HCT116 (cell line): ENCODE results near the gene NUBPL. TPM values are rescaled to one million over a fixed set of nuclear protein-coding genes. Genes with fewer than 3 reads are reported as not detected.

Experiments used
- ATAC-seq: fragments of 200-7000 bp; cut with Tn5 transposase; 2 replicates; pipeline ENCODE4 v1.9.1; 2020; ENCODE audit warnings: mild to moderate bottlenecking, moderate library complexity
- BruUV-seq: library from RNA; stranded (reverse); fragments of 400-500 nt; replicated peaks from 2 replicates; lab custom pipeline; 2021; lab: Mats Ljungman, UMichigan
- CTCF ChIA-PET: fragments of 300-600 bp; sonication (Branson Sonifier 250); formaldehyde crosslinking; loops from one replicate; lab custom pipeline; 2021; ENCODE audit warnings: antibody characterized with exemption; lab: Charles Lee
- POLR2A ChIA-PET: fragments of 300-600, 350-600 bp; sonication (Branson Sonifier 250); formaldehyde crosslinking; loops from one replicate; lab custom pipeline; 2021; ENCODE audit warnings: antibody characterized with exemption; lab: Charles Lee
- RAD21 ChIA-PET, 2 experiments: fragments of 300-600 bp; sonication (Branson Sonifier 250); formaldehyde crosslinking; loops; one replicate each; lab custom pipeline; 2023; ENCODE audit warnings: low total read pairs in 2 of 2; ENCODE audit not compliant: uncharacterized antibody in 2 of 2, unreplicated experiment in 2 of 2, low non-redundant PET in 1 of 2; lab: Charles Lee
- DNase-seq: peaks from one replicate; pipeline ENCODE4 v3.0.0-alpha.2; 2010; ENCODE audit warnings: low read depth, low spot score
- H2AFZ ChIP-seq: fragments of 200-600 bp; shearing (Covaris generic), sonication (generic); 2 replicates; pipeline ENCODE4 v1.6.1; 2017; ENCODE audit warnings: low read depth, mixed run types, mixed read lengths, antibody characterized with exemption, low read length; ENCODE audit not compliant: poor library complexity, severe bottlenecking
- H3K27ac ChIP-seq: 2 replicates; pipeline ENCODE4 v1.5.1; 2012; ENCODE audit warnings: low read depth, low read length
- H3K27me3 ChIP-seq: fragments of 200-600 bp; sonication (generic); 2 replicates; pipeline ENCODE4 v1.6.1; 2016; ENCODE audit warnings: mixed run types, low read length, mixed read lengths; ENCODE audit not compliant: insufficient read depth
- H3K36me3 ChIP-seq, 2 experiments: fragments of 200-500 bp in 1 of 2; fragments of 200-600 bp in 1 of 2; sonication (Bioruptor generic) in 1 of 2; sonication (generic) in 1 of 2; 2 replicates each; pipeline versions ENCODE4 v1.5.1 to v1.6.1; 2014 to 2016; ENCODE audit warnings: low read length in 2 of 2, inconsistent platforms in 1 of 2, mixed read lengths in 1 of 2, mixed run types in 1 of 2; ENCODE audit not compliant: insufficient read depth in 2 of 2, control insufficient read depth in 1 of 2
- H3K4me1 ChIP-seq, 2 experiments: fragments of 200-600 bp in 1 of 2; sonication (generic) in 1 of 2; 2 replicates each; pipeline versions ENCODE4 v1.5.1 to v1.6.1; 2012 to 2017; ENCODE audit warnings: low read length in 2 of 2, inconsistent platforms in 1 of 2, mild to moderate bottlenecking in 1 of 2, mixed read lengths in 1 of 2, mixed run types in 1 of 2, moderate library complexity in 1 of 2; ENCODE audit not compliant: insufficient read depth in 2 of 2, control insufficient read depth in 1 of 2
- H3K4me2 ChIP-seq: fragments of 200-600 bp; sonication (generic); 2 replicates; pipeline ENCODE4 v1.6.1; 2017; ENCODE audit warnings: mixed run types, low read length, mixed read lengths
- H3K4me3 ChIP-seq, 2 experiments: fragments of 200-600 bp in 1 of 2; sonication (generic) in 1 of 2; replicated peaks in 1 of 2; 2 replicates each; pipeline ENCODE4 v1.5.1; 2011 to 2016; ENCODE audit warnings: low read length in 2 of 2, control low read depth in 1 of 2, low read depth in 1 of 2, mild to moderate bottlenecking in 1 of 2, mixed read lengths in 1 of 2, mixed run types in 1 of 2
- H3K79me2 ChIP-seq: fragments of 200-600 bp; sonication (generic); 2 replicates; pipeline ENCODE4 v1.6.1; 2017; ENCODE audit warnings: mild to moderate bottlenecking, mixed run types, low read length, moderate library complexity, mixed read lengths; ENCODE audit not compliant: insufficient read depth
- H3K9ac ChIP-seq: fragments of 200-600 bp; sonication (generic); 2 replicates; pipeline ENCODE4 v1.6.1; 2016; ENCODE audit warnings: low read length, mixed read lengths
- H3K9me2 ChIP-seq: fragments of 200-600 bp; sonication (generic), shearing (Covaris generic); 2 replicates; pipeline ENCODE4 v1.6.1; 2017; ENCODE audit warnings: mixed run types, mild to moderate bottlenecking, moderate library complexity; ENCODE audit not compliant: insufficient read depth
- H3K9me3 ChIP-seq, 2 experiments: fragments of 200-500 bp in 1 of 2; fragments of 200-600 bp in 1 of 2; sonication (Bioruptor generic) in 1 of 2; sonication (generic) in 1 of 2; 2 replicates each; pipeline ENCODE4 v1.6.1; 2014 to 2017; ENCODE audit warnings: low read length in 2 of 2, mixed read lengths in 2 of 2, inconsistent platforms in 1 of 2, low read depth in 1 of 2, mild to moderate bottlenecking in 1 of 2, mixed run types in 1 of 2, moderate library complexity in 1 of 2; ENCODE audit not compliant: control insufficient read depth in 1 of 2, insufficient read depth in 1 of 2
- H4K20me1 ChIP-seq: fragments of 200-600 bp; sonication (generic), shearing (Covaris generic); 2 replicates; pipeline ENCODE4 v1.6.1; 2017; ENCODE audit warnings: mixed run types, mild to moderate bottlenecking, moderate library complexity; ENCODE audit not compliant: insufficient read depth
- ATF3 ChIP-seq: IDR thresholded peaks from 2 replicates; pipeline ENCODE4 v1.6.1; 2012
- CBX3 ChIP-seq: IDR thresholded peaks from 2 replicates; pipeline ENCODE4 v1.6.1; 2012; ENCODE audit warnings: low read depth
- CEBPB ChIP-seq: IDR thresholded peaks from 2 replicates; pipeline ENCODE4 v1.6.1; 2012; ENCODE audit warnings: low read depth
- EGR1 ChIP-seq: IDR thresholded peaks from 2 replicates; pipeline ENCODE4 v1.6.1; 2012; ENCODE audit warnings: low read depth
- EZH2 ChIP-seq: fragments of 200-600 bp; sonication (generic); IDR thresholded peaks from 2 replicates; pipeline ENCODE4 v1.6.1; 2017; ENCODE audit warnings: antibody characterized with exemption, mixed run types
- EZH2phosphoT487 ChIP-seq: fragments of 200-600 bp; IDR thresholded peaks from 2 replicates; pipeline ENCODE4 v1.6.1; 2018; ENCODE audit warnings: antibody characterized with exemption, borderline replicate concordance
- FOSL1 ChIP-seq: IDR thresholded peaks from 2 replicates; pipeline ENCODE4 v1.6.1; 2012; ENCODE audit warnings: low read depth
- JUND ChIP-seq: IDR thresholded peaks from 2 replicates; pipeline ENCODE4 v1.6.1; 2012
- POLR2A ChIP-seq: IDR thresholded peaks from 2 replicates; pipeline ENCODE4 v1.7.0; 2011; ENCODE audit warnings: borderline replicate concordance; ENCODE audit not compliant: insufficient read depth, insufficient read length; ENCODE audit errors: extremely low read depth
- POLR2AphosphoS5 ChIP-seq: IDR thresholded peaks from 2 replicates; pipeline ENCODE4 v1.6.1; 2011; ENCODE audit warnings: mild to moderate bottlenecking, low read depth, low read length, moderate library complexity
- RAD21 ChIP-seq: IDR thresholded peaks from 2 replicates; pipeline ENCODE4 v1.6.1; 2012; ENCODE audit warnings: low read depth, mild to moderate bottlenecking
- REST ChIP-seq: IDR thresholded peaks from 2 replicates; pipeline ENCODE4 v1.6.1; 2012; ENCODE audit warnings: low read depth
- SIN3A ChIP-seq: IDR thresholded peaks from 2 replicates; pipeline ENCODE4 v1.6.1; 2012; ENCODE audit warnings: low read depth
- SP1 ChIP-seq: IDR thresholded peaks from 2 replicates; pipeline ENCODE4 v1.6.1; 2012; ENCODE audit warnings: low read depth
- SRF ChIP-seq: IDR thresholded peaks from 2 replicates; pipeline ENCODE4 v1.6.1; 2012; ENCODE audit warnings: low read depth
- TCF7L2 ChIP-seq: IDR thresholded peaks from 2 replicates; pipeline ENCODE4 v1.7.0; 2011; ENCODE audit warnings: borderline replicate concordance, inconsistent platforms; ENCODE audit not compliant: insufficient read depth, insufficient read length; ENCODE audit errors: extremely low read depth
- YY1 ChIP-seq: IDR thresholded peaks from 2 replicates; pipeline ENCODE4 v1.6.1; 2011; ENCODE audit warnings: low read length, low read depth, moderate library complexity, mild to moderate bottlenecking; ENCODE audit not compliant: insufficient replicate concordance; ENCODE audit errors: extremely low read depth
- ZBTB33 ChIP-seq: IDR thresholded peaks from 2 replicates; pipeline ENCODE4 v1.6.1; 2011; ENCODE audit warnings: mild to moderate bottlenecking, low read length, moderate library complexity; ENCODE audit not compliant: insufficient replicate concordance; ENCODE audit errors: extremely low read depth
- ZFX ChIP-seq: fragments of 450-650 bp; IDR thresholded peaks from 2 replicates; pipeline ENCODE4 v1.6.1; 2017
- ZNF274 ChIP-seq: fragments of 200-500 bp; sonication (Bioruptor generic); IDR thresholded peaks from 2 replicates; pipeline ENCODE4 v1.6.1; 2014; ENCODE audit warnings: mild to moderate bottlenecking, low read depth, low read length, inconsistent platforms
- intact Hi-C: fragments of 100-400 bp; cut with micrococcal nuclease; formaldehyde crosslinking; loops from 2 replicates; pipeline ENCODE4 v1.10.0; 2022
- total RNA-seq: library from RNA; stranded (reverse); gene quantifications from one replicate; pipeline ENCODE4 v1.2.1, GENCODE V29; 2021; ENCODE audit not compliant: unreplicated experiment

The NUBPL gene
- total RNA-seq, 1 experiment from 2014 or later = 11.3 TPM

GRCh38 chr14:31682768-31683167, 121.6 kb downstream of the NUBPL start:
- H3K9me2 ChIP-seq = no peaks in the 10 kb centered on the region
- no peak overlapping the region for H3K27ac ChIP-seq
- no peaks in the 10 kb centered on the region for H3K36me3 ChIP-seq
- H3K4me2 ChIP-seq = no peak overlapping the region
- BruUV-seq = no TSS peak
- DNase-seq = no peak
- H3K27me3 ChIP-seq = no peaks in the 10 kb centered on the region
- TF ChIP-seq EGR1 (no peak), JUND (no peak), EZH2 (no peak), ZNF274 (no peak), POLR2A (no peak), EZH2phosphoT487 (no peak), REST (no peak), FOSL1 (no peak), ZFX (no peak), SP1 (no peak), TCF7L2 (no peak), POLR2AphosphoS5 (no peak), RAD21 (no peak), CEBPB (no peak), SIN3A (no peak), ATF3 (no peak), SRF (no peak), YY1 (no peak), ZBTB33 (no peak), CBX3 (no peak)
- ChIA-PET CTCF (no interaction called here), POLR2A (no interaction called here), RAD21 (no interaction called here)
- no peaks in the 10 kb centered on the region for H3K79me2 ChIP-seq
- no peak overlapping the region for H2AFZ ChIP-seq
- H4K20me1 ChIP-seq = no peaks in the 10 kb centered on the region
- no peak overlapping the region for H3K9ac ChIP-seq
- H3K9me3 ChIP-seq = no peaks in the 10 kb centered on the region; a peak in 1 of 4 replicates
- intact Hi-C loops = no loop called here
- no peak overlapping the region for H3K4me3 ChIP-seq
- no peak for ATAC-seq
- H3K4me1 ChIP-seq = no peaks in the 10 kb centered on the region
